GM13976 (cell line): ENCODE results near the gene ZNF385B.

ENCODE experiments used
- DNase-seq: peaks from one replicate; pipeline ENCODE4 v3.0.0; 2012; ENCODE audit warnings: low spot score
- CTCF ChIP-seq: IDR thresholded peaks from 2 replicates; pipeline ENCODE4 v1.5.1; 2012; ENCODE audit warnings: borderline replicate concordance, mild to moderate bottlenecking; ENCODE audit not compliant: insufficient read depth; ENCODE audit errors: extremely low read depth, missing control alignments, control extremely low read depth
- in situ Hi-C: fragments of 300-500 bp; cut with MboI; formaldehyde crosslinking; loops from one replicate; pipeline ENCODE4 v1.12.0; 2022; ENCODE audit warnings: low sequenced_read_pairs, mixed read lengths, inconsistent platforms; ENCODE audit not compliant: unreplicated experiment

Gene ZNF385B

DNA sequence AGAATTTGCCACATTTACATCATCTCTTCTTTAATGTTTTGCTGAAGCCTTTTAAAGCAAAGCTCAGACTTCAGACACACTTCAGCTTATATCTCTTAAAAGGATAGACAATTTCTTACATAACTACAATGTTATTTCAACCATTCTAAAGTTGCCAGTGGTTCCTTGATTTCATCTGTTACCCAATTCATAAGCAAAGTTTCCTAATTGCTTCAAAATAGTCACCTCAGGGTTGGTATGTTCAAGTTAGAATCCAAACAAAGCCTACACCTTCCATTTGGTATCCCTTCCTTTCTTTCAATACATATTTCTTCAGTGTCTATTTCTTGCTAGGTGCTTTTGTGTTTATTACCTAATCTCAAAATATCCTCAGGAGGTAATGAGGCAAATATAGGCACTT, 60.6 kb downstream of the ZNF385B start:
- no peak for DNase-seq
- no peak for TF ChIP-seq CTCF
- in situ Hi-C loops: no loop called here

DNA sequence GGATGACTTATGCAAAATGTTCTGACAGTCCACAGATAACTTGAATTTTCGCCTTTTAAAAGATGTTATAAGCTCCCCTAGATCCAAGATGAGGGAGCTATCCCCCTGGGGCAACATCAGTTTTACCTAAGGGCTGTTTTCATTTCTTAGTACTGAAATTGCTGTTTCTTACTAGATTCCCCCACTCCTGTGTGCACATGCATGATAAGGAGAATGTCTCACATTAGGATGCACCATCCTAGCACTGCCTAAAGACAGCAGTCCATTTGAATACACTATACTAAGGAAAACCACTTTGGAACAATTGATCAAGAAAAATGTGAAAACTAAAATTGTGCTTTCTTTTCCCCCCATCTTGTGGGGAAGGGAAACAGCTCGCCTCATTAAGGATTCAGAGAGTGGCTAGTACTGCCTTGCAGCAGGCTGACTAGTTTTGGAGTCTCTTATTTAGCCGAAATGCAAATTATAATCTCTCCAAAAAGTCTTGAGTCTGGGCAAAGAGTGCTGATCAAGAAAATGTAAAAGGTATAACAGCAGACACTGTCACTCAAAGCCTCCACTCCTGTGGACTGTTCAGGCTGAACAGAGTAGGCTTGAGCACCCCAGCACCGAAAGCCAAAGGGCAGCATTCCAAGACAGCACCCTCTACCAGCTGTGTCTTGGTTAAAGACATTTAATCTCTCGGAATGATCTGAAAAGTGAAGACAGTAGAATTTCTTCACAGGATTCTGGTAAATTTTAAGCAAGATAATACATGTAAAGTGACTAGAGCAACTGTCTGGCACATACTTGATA, 65.0 kb downstream of the ZNF385B start:
- in situ Hi-C loops: no loop called here
- TF ChIP-seq CTCF: no peak
- no peak for DNase-seq

- DNase-seq: no peak
- in situ Hi-C loops: no loop called here
- no peak for TF ChIP-seq CTCF
These were observed 67.5 kb downstream of the ZNF385B start for GRCh38 chr2:179793902-179794301.

DNA sequence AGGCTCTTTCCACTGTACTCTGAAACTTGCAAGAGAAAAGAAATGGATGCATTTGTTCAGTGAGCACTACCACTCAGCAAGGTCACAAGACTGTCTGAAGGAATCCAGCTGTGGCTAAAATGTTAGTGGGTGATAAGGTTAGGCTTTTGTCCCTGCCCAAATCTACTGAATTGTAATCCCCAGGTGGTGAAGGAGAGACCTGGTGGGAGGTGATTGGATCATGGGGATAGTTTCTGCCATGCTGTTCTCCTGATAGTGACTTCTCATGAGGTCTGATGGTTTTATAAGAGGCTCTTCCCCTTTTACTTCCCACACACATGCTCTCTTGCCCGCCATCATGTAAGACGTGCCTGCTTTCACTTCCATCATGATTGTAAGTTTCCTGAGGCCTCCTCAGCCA, 68.2 kb downstream of the ZNF385B start:
- no peak for TF ChIP-seq CTCF
- in situ Hi-C loops: no loop called here
- DNase-seq: no peak

DNA sequence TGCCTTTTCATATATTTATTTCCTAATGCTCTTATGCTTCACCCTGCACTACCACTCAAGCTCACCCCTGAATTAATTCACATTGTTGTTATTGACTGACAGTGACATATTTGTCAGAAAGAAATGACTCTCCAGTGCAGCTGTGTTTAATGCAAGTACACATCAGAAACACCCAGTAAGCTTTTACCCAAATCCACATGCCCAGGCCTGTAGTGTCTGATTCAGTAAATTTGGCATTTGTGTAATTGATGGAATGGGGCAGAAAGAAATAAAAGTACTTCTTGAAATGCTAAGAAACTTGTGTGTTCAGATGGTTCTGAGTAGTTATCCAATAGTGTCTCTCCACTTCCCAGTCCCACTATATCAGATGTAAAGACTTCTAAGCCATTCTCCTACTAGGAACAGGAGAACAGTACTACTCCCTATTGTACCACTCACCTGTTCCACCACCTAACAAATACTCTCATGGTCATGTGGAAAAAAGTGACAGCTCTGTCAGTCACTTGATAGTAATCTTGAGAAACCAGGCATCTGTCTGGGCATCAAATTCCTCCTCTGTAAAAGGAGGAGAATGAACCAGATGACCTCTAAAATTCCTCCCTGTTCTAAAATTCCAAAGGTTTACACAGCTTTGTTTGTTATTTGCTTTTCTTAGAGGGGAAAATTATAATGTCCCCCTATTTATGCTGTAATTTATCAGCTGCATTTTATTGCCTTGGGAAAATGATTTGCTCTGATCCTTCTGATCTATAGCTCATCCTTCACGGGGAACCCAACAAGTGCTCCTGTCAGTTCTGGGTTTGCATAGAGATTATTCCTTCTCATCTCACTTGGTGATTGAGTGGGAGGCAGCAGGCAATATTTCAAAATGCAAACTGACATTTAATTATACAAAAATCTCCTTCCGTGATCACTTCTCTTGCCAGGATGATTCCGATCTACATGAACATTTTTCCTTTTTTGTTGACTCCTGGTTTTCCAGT, 70.9 kb downstream of the ZNF385B start:
- in situ Hi-C loops: no loop called here
- no peak for TF ChIP-seq CTCF
- DNase-seq: no peak

- in situ Hi-C loops: no loop called here
- DNase-seq: no peak
- no peak for TF ChIP-seq CTCF
These were observed 73.3 kb downstream of the ZNF385B start for GRCh38 chr2:179788104-179788503.
